ENCODE data around the gene EVI5L.
"Not testable (repeated sequence)": the region's sequence is repeated elsewhere in the genome, so short reads cannot be mapped to it uniquely, and the experiment has no call there.

EVI5L gene

GRCh38 chr19:7857727-7858108, 27.7 kb downstream of the EVI5L start:
- no peak for DNase-seq (ENCODE audit: extremely low read depth, low read depth)
- no peak for TF ChIP-seq CTCF (IDR thresholded peaks at IDR 0.05; ENCODE audit: low read depth, low read length)

- no peak for DNase-seq (ENCODE audit: extremely low read depth, low read depth)
- TF ChIP-seq CTCF (IDR thresholded peaks at IDR 0.05; ENCODE audit: low read depth, low read length) = no peak
Measured at GRCh38 chr19:7858109-7858770, 28.2 kb downstream of the EVI5L start.

- DNase-seq (ENCODE audit: extremely low read depth, low read depth) = not testable (repeated sequence)
Measured at GRCh38 chr19:7859087-7859486, 29.1 kb downstream of the EVI5L start.

GRCh38 chr19:7859831-7860713, 30.1 kb downstream of the EVI5L start:
- no peak for DNase-seq (ENCODE audit: extremely low read depth, low read depth)
- no peak for TF ChIP-seq CTCF (IDR thresholded peaks at IDR 0.05; ENCODE audit: low read depth, low read length)

GRCh38 chr19:7860714-7861618, 30.9 kb downstream of the EVI5L start:
- no peak for TF ChIP-seq CTCF (IDR thresholded peaks at IDR 0.05; ENCODE audit: low read depth, low read length)
- no peak for DNase-seq (ENCODE audit: extremely low read depth, low read depth)

GRCh38 chr19:7861619-7862412, 31.8 kb downstream of the EVI5L start:
- TF ChIP-seq CTCF (IDR thresholded peaks at IDR 0.05; ENCODE audit: low read depth, low read length) = no peak; the same call in 1 of the 2 replicates
- no peak for DNase-seq (ENCODE audit: extremely low read depth, low read depth)

GRCh38 chr19:7862413-7862951, 32.5 kb downstream of the EVI5L start:
- TF ChIP-seq CTCF (IDR thresholded peaks at IDR 0.05; ENCODE audit: low read depth, low read length) = no peak
- no peak for DNase-seq (ENCODE audit: extremely low read depth, low read depth)

All from AG09319 (cell line).